ENCODE results near the gene ARHGAP10. TPM values are rescaled to one million over a fixed set of nuclear protein-coding genes. Genes with fewer than 3 reads are reported as not detected.

The ARHGAP10 gene
- total and polyA plus RNA-seq, 3 experiments from 2014 or later = 8.6 to 14.0 (median 9.7) TPM

- ChIA-PET CTCF (no interaction called here), POLR2A (no interaction called here)
- Histone ChIP-seq H3K27ac (ENCODE audit: low read depth, low read length) (no peak overlapping the region), H3K36me3 (ENCODE audit: insufficient read depth, low read length) (no peaks in the 10 kb centered on the region), H3K4me1 (ENCODE audit: insufficient read depth, low read length) (no peaks in the 10 kb centered on the region), H3K4me3 (ENCODE audit: low read length) (no peak overlapping the region), H3K9me3 (ENCODE audit: low read length) (no peaks in the 10 kb centered on the region), H3K27me3 (ENCODE audit: insufficient read depth, low read length, poor library complexity, severe bottlenecking) (no peaks in the 10 kb centered on the region)
- Mint-ChIP-seq H3K4me1 (peaks cover 13 to 27% (median 19%) of the 10 kb centered on the region in 3 donors), H3K36me3 (peaks cover 2 to 10% (median 10%) of the 10 kb centered on the region in 3 donors), H3K27me3 (no peaks in the 10 kb centered on the region), H3K27ac (no peak overlapping the region), H3K9me3 (no peaks in the 10 kb centered on the region), H3K4me3 (no peak overlapping the region)
- no peak for DNase-seq
These were observed 105.5 kb downstream of the ARHGAP10 start for GRCh38 chr4:147837435-147837834.

GRCh38 chr4:147837854-147838253, 106.0 kb downstream of the ARHGAP10 start:
- Histone ChIP-seq H3K36me3 (ENCODE audit: insufficient read depth, low read length) (no peaks in the 10 kb centered on the region), H3K4me3 (ENCODE audit: low read length) (no peak overlapping the region), H3K9me3 (ENCODE audit: low read length) (no peaks in the 10 kb centered on the region), H3K27me3 (ENCODE audit: insufficient read depth, low read length, poor library complexity, severe bottlenecking) (no peaks in the 10 kb centered on the region), H3K4me1 (ENCODE audit: insufficient read depth, low read length) (no peaks in the 10 kb centered on the region), H3K27ac (ENCODE audit: low read depth, low read length) (no peak overlapping the region)
- Mint-ChIP-seq H3K4me3 (no peak overlapping the region), H3K27me3 (no peaks in the 10 kb centered on the region), H3K4me1 (peaks cover 13 to 27% (median 19%) of the 10 kb centered on the region in 3 donors), H3K36me3 (peaks cover 2 to 14% (median 10%) of the 10 kb centered on the region in 3 donors), H3K27ac (no peak overlapping the region), H3K9me3 (no peaks in the 10 kb centered on the region)
- POLR2A ChIA-PET = no interaction called here
- DNase-seq = no peak
- CTCF ChIA-PET = no interaction called here

- H3K4me3 ChIP-seq (ENCODE audit: low read length) = no peak overlapping the region
- no peaks in the 10 kb centered on the region for H3K27me3 Mint-ChIP-seq
- no peak for DNase-seq
- ChIA-PET POLR2A (no interaction called here), CTCF (interaction anchor here (0.7 to 1.4 kb wide), 2 partner anchors 9 to 249 kb away, joined by 3 read pairs; no protein-coding TSS in a partner anchor)
- no peaks in the 10 kb centered on the region for H3K36me3 ChIP-seq (ENCODE audit: insufficient read depth, low read length)
- no peak overlapping the region for H3K4me3 Mint-ChIP-seq
- peaks cover 7 to 16% (median 10%) of the 10 kb centered on the region in 3 donors for H3K4me1 Mint-ChIP-seq
- no peaks in the 10 kb centered on the region for H3K9me3 ChIP-seq (ENCODE audit: low read length)
- no peak overlapping the region for H3K27ac ChIP-seq (ENCODE audit: low read depth, low read length)
- no peaks in the 10 kb centered on the region for H3K27me3 ChIP-seq (ENCODE audit: insufficient read depth, low read length, poor library complexity, severe bottlenecking)
- H3K27ac Mint-ChIP-seq = no peak overlapping the region
- peaks cover 0 to 9% (median 4%) of the 10 kb centered on the region in 3 donors for H3K36me3 Mint-ChIP-seq
- H3K4me1 ChIP-seq (ENCODE audit: insufficient read depth, low read length) = no peaks in the 10 kb centered on the region
- no peaks in the 10 kb centered on the region for H3K9me3 Mint-ChIP-seq
These were observed 107.3 kb downstream of the ARHGAP10 start for GRCh38 chr4:147839200-147839599.

GRCh38 chr4:147839663-147840062, 107.8 kb downstream of the ARHGAP10 start:
- DNase-seq = no peak
- peaks cover 3 to 14% (median 9%) of the 10 kb centered on the region in 3 donors for H3K4me1 Mint-ChIP-seq
- no peak overlapping the region for H3K27ac Mint-ChIP-seq
- no peak overlapping the region for H3K27ac ChIP-seq (ENCODE audit: low read depth, low read length)
- ChIA-PET CTCF (interaction anchor here (0.7 to 1.4 kb wide), 3 partner anchors 9 to 250 kb away, joined by 3 read pairs; no protein-coding TSS in a partner anchor), POLR2A (no interaction called here)
- peaks cover 0 to 9% (median 4%) of the 10 kb centered on the region in 3 donors for H3K36me3 Mint-ChIP-seq
- H3K4me1 ChIP-seq (ENCODE audit: insufficient read depth, low read length) = no peaks in the 10 kb centered on the region
- no peaks in the 10 kb centered on the region for H3K36me3 ChIP-seq (ENCODE audit: insufficient read depth, low read length)
- no peaks in the 10 kb centered on the region for H3K27me3 ChIP-seq (ENCODE audit: insufficient read depth, low read length, poor library complexity, severe bottlenecking)
- H3K4me3 ChIP-seq (ENCODE audit: low read length) = no peak overlapping the region
- no peaks in the 10 kb centered on the region for H3K9me3 ChIP-seq (ENCODE audit: low read length)
- no peaks in the 10 kb centered on the region for H3K9me3 Mint-ChIP-seq
- no peak overlapping the region for H3K4me3 Mint-ChIP-seq
- H3K27me3 Mint-ChIP-seq = no peaks in the 10 kb centered on the region

GRCh38 chr4:147840838-147841738, 109.2 kb downstream of the ARHGAP10 start:
- H3K4me1 Mint-ChIP-seq = peaks cover 0 to 11% (median 5%) of the 10 kb centered on the region in 3 donors
- CTCF ChIA-PET = interaction anchor here (1.2 to 3.6 kb wide), 3 partner anchors 7 to 117 kb away, joined by 3 to 12 read pairs (median 3); no protein-coding TSS in a partner anchor
- no peaks in the 10 kb centered on the region for H3K27me3 Mint-ChIP-seq
- POLR2A ChIA-PET = no interaction called here
- Histone ChIP-seq H3K27me3 (ENCODE audit: insufficient read depth, low read length, poor library complexity, severe bottlenecking) (no peaks in the 10 kb centered on the region), H3K4me1 (ENCODE audit: insufficient read depth, low read length) (no peaks in the 10 kb centered on the region), H3K4me3 (ENCODE audit: low read length) (no peak overlapping the region), H3K9me3 (ENCODE audit: low read length) (no peaks in the 10 kb centered on the region), H3K27ac (ENCODE audit: low read depth, low read length) (no peak overlapping the region), H3K36me3 (ENCODE audit: insufficient read depth, low read length) (no peaks in the 10 kb centered on the region)
- H3K9me3 Mint-ChIP-seq = no peaks in the 10 kb centered on the region
- DNase-seq = no peak
- no peak overlapping the region for H3K27ac Mint-ChIP-seq
- H3K36me3 Mint-ChIP-seq = peaks cover 0 to 9% (median 4%) of the 10 kb centered on the region in 3 donors
- H3K4me3 Mint-ChIP-seq = no peak overlapping the region

GRCh38 chr4:147842573-147842972, 110.7 kb downstream of the ARHGAP10 start:
- Histone ChIP-seq H3K27ac (ENCODE audit: low read depth, low read length) (no peak overlapping the region), H3K4me1 (ENCODE audit: insufficient read depth, low read length) (no peaks in the 10 kb centered on the region), H3K27me3 (ENCODE audit: insufficient read depth, low read length, poor library complexity, severe bottlenecking) (no peaks in the 10 kb centered on the region), H3K9me3 (ENCODE audit: low read length) (no peaks in the 10 kb centered on the region), H3K4me3 (ENCODE audit: low read length) (no peak overlapping the region), H3K36me3 (ENCODE audit: insufficient read depth, low read length) (no peaks in the 10 kb centered on the region)
- no peak for DNase-seq
- Mint-ChIP-seq H3K9me3 (no peaks in the 10 kb centered on the region), H3K27ac (no peak overlapping the region), H3K27me3 (no peaks in the 10 kb centered on the region), H3K4me3 (no peak overlapping the region), H3K36me3 (peaks cover 2 to 11% (median 4%) of the 10 kb centered on the region in 3 donors), H3K4me1 (no peaks in the 10 kb centered on the region)
- CTCF ChIA-PET = interaction anchor here (3.6 kb wide), 1 partner anchor 24 kb away, joined by 12 read pairs; no protein-coding TSS in a partner anchor
- POLR2A ChIA-PET = no interaction called here

- H3K36me3 Mint-ChIP-seq = peaks cover 4 to 14% (median 4%) of the 10 kb centered on the region in 3 donors
- H3K9me3 Mint-ChIP-seq = no peaks in the 10 kb centered on the region
- Histone ChIP-seq H3K36me3 (ENCODE audit: insufficient read depth, low read length) (no peaks in the 10 kb centered on the region), H3K4me3 (ENCODE audit: low read length) (no peak overlapping the region), H3K27ac (ENCODE audit: low read depth, low read length) (no peak overlapping the region), H3K27me3 (ENCODE audit: insufficient read depth, low read length, poor library complexity, severe bottlenecking) (no peaks in the 10 kb centered on the region), H3K9me3 (ENCODE audit: low read length) (no peaks in the 10 kb centered on the region), H3K4me1 (ENCODE audit: insufficient read depth, low read length) (no peaks in the 10 kb centered on the region)
- POLR2A ChIA-PET = no interaction called here
- DNase-seq = peak in 1 of 5 donors; percentile 0
- no peaks in the 10 kb centered on the region for H3K4me1 Mint-ChIP-seq
- H3K27me3 Mint-ChIP-seq = no peaks in the 10 kb centered on the region
- CTCF ChIA-PET = interaction anchor here (3.6 kb wide), 1 partner anchor 24 kb away, joined by 12 read pairs; no protein-coding TSS in a partner anchor
- no peak overlapping the region for H3K27ac Mint-ChIP-seq
- H3K4me3 Mint-ChIP-seq = no peak overlapping the region
These were observed 111.3 kb downstream of the ARHGAP10 start for GRCh38 chr4:147843162-147843561.

- H3K27me3 Mint-ChIP-seq = no peaks in the 10 kb centered on the region
- CTCF ChIA-PET = interaction anchor here (2.9 kb wide), 1 partner anchor 21 kb away, joined by 13 read pairs; no protein-coding TSS in a partner anchor
- no peak overlapping the region for H3K27ac Mint-ChIP-seq
- H3K9me3 Mint-ChIP-seq = no peaks in the 10 kb centered on the region
- Histone ChIP-seq H3K9me3 (ENCODE audit: low read length) (no peaks in the 10 kb centered on the region), H3K4me1 (ENCODE audit: insufficient read depth, low read length) (no peaks in the 10 kb centered on the region), H3K27ac (ENCODE audit: low read depth, low read length) (no peak overlapping the region), H3K27me3 (ENCODE audit: insufficient read depth, low read length, poor library complexity, severe bottlenecking) (no peaks in the 10 kb centered on the region), H3K36me3 (ENCODE audit: insufficient read depth, low read length) (no peaks in the 10 kb centered on the region), H3K4me3 (ENCODE audit: low read length) (no peak overlapping the region)
- DNase-seq = no peak
- POLR2A ChIA-PET = no interaction called here
- H3K36me3 Mint-ChIP-seq = peaks cover 7 to 12% (median 8%) of the 10 kb centered on the region in 3 donors
- no peaks in the 10 kb centered on the region for H3K4me1 Mint-ChIP-seq
- H3K4me3 Mint-ChIP-seq = no peak overlapping the region
These were observed 112.9 kb downstream of the ARHGAP10 start for GRCh38 chr4:147844781-147845180.
